Suprapubic skin (tissue), 3 donors: Measurements from ENCODE around the gene NAA40.

ENCODE experiments used
- CTCF ChIP-seq, 2 donors: fragments of 200-600 bp in 1 of 2; fragments of 450-650 bp in 1 of 2; sonication (generic) in 1 of 2; IDR thresholded peaks; one replicate each; pipeline ENCODE4 v1.5.1; 2016 to 2019; ENCODE audit warnings: antibody characterized with exemption in 2 of 2, mild to moderate bottlenecking in 1 of 2, moderate library complexity in 1 of 2
- EP300 ChIP-seq: sonication (generic); formaldehyde crosslinking; IDR thresholded peaks from one replicate; pipeline ENCODE4 v1.6.1; 2017; ENCODE audit warnings: antibody characterized with exemption

- TF ChIP-seq CTCF (IDR thresholded peaks at IDR 0.05) = no peak
- no peak for TF ChIP-seq EP300
Observed at GRCh38 chr11:63917692-63918506, 20.9 kb upstream of the NAA40 start.
